IMR-90 (cell line): ENCODE measurements around the gene ATP5ME. TPM values are rescaled to one million over a fixed set of nuclear protein-coding genes. Genes with fewer than 3 reads are reported as not detected.

ENCODE experiments used
- ATAC-seq: fragments of 200-7000 bp; cut with Tn5 transposase; 2 replicates; pipeline ENCODE4 v1.9.1; 2020; ENCODE audit warnings: low read depth, mild to moderate bottlenecking, moderate library complexity
- BruUV-seq: library from RNA; stranded (reverse); fragments of 400-500 nt; replicated peaks from 2 replicates; lab custom pipeline; 2021; lab: Mats Ljungman, UMichigan
- CTCF ChIA-PET: fragments of 300-600 bp; formaldehyde crosslinking; extraction: SDS; loops from one replicate; lab custom pipeline; 2021; ENCODE audit warnings: antibody characterized with exemption; lab: Yijun Ruan, JAX
- POLR2A ChIA-PET: fragments of 300-600 bp; sonication (Branson Sonifier 250); formaldehyde crosslinking; loops from one replicate; lab custom pipeline; 2022; ENCODE audit warnings: antibody characterized with exemption; ENCODE audit not compliant: unreplicated experiment; lab: Charles Lee
- DNase-seq: peaks from one replicate; pipeline ENCODE4 v3.0.0; 2013
- H2AFZ ChIP-seq: replicated peaks from 2 replicates; pipeline ENCODE3; 2013; ENCODE audit warnings: low read length, mild to moderate bottlenecking; ENCODE audit not compliant: poor library complexity
- H2AK5ac ChIP-seq: 2 replicates; pipeline ENCODE4 v1.6.1; 2013; ENCODE audit warnings: low read depth, low read length, inconsistent platforms
- H2AK9ac ChIP-seq: replicated peaks from 2 replicates; pipeline ENCODE3; 2013; ENCODE audit warnings: mild to moderate bottlenecking, low read depth, low read length, moderate library complexity; ENCODE audit not compliant: poor library complexity
- H2BK120ac ChIP-seq: 2 replicates; pipeline ENCODE4 v1.6.1; 2013; ENCODE audit warnings: low read depth, low read length, inconsistent platforms
- H2BK15ac ChIP-seq: 3 replicates; pipeline ENCODE4 v1.6.1; 2013; ENCODE audit warnings: low read depth, low read length, inconsistent platforms
- H2BK20ac ChIP-seq: 2 replicates; pipeline ENCODE4 v1.6.1; 2013; ENCODE audit warnings: low read depth, mild to moderate bottlenecking, inconsistent platforms, low read length, moderate library complexity
- H2BK5ac ChIP-seq: 2 replicates; pipeline ENCODE4 v1.6.1; 2013; ENCODE audit warnings: mild to moderate bottlenecking, low read depth, low read length, inconsistent platforms; ENCODE audit not compliant: poor library complexity, severe bottlenecking
- H3K14ac ChIP-seq: replicated peaks from 2 replicates; pipeline ENCODE4 v1.6.1; 2013; ENCODE audit warnings: low read depth, low read length, inconsistent platforms
- H3K18ac ChIP-seq: 2 replicates; pipeline ENCODE4 v1.6.1; 2013; ENCODE audit warnings: low read depth, low read length, control low read depth
- H3K23ac ChIP-seq: 2 replicates; pipeline ENCODE4 v1.6.1; 2013; ENCODE audit warnings: low read depth, low read length, inconsistent platforms
- H3K27ac ChIP-seq: 2 replicates; pipeline ENCODE4 v1.5.1; 2013; ENCODE audit warnings: mild to moderate bottlenecking, control low read depth, low read length; ENCODE audit not compliant: insufficient read depth
- H3K27me3 ChIP-seq: 2 replicates; pipeline ENCODE4 v1.6.1; 2013; ENCODE audit warnings: low read length; ENCODE audit not compliant: control insufficient read depth, insufficient read depth
- H3K36me3 ChIP-seq: 2 replicates; pipeline ENCODE4 v1.6.1; 2013; ENCODE audit warnings: low read length, mixed read lengths; ENCODE audit not compliant: control insufficient read depth, insufficient read depth
- H3K4ac ChIP-seq: 2 replicates; pipeline ENCODE4 v1.6.1; 2013; ENCODE audit warnings: low read depth, low read length, inconsistent platforms
- H3K4me1 ChIP-seq: 2 replicates; pipeline ENCODE4 v1.6.1; 2013; ENCODE audit warnings: low read length, mixed read lengths; ENCODE audit not compliant: control insufficient read depth, insufficient read depth
- H3K4me2 ChIP-seq: 2 replicates; pipeline ENCODE4 v1.6.1; 2013; ENCODE audit warnings: low read depth, mild to moderate bottlenecking, control low read depth, low read length, moderate library complexity
- H3K4me3 ChIP-seq: 2 replicates; pipeline ENCODE4 v1.5.1; 2013; ENCODE audit warnings: low read depth, mild to moderate bottlenecking, control low read depth, low read length, moderate library complexity; ENCODE audit not compliant: insufficient read depth
- H3K56ac ChIP-seq: 2 replicates; pipeline ENCODE4 v1.6.1; 2013; ENCODE audit warnings: low read length, inconsistent platforms; ENCODE audit not compliant: insufficient read depth; ENCODE audit errors: extremely low read depth
- H3K79me1 ChIP-seq, 2 experiments: 2 replicates each; pipeline ENCODE4 v1.6.1; 2013; ENCODE audit warnings: low read length in 2 of 2, inconsistent platforms in 1 of 2, low read depth in 1 of 2
- H3K9ac ChIP-seq: 2 replicates; pipeline ENCODE4 v1.6.1; 2013; ENCODE audit warnings: low read depth, low read length, control low read depth
- H3K9me1 ChIP-seq: 2 replicates; pipeline ENCODE4 v1.6.1; 2013; ENCODE audit warnings: low read length, inconsistent platforms; ENCODE audit not compliant: insufficient read depth
- H3K9me3 ChIP-seq: 2 replicates; pipeline ENCODE4 v1.6.1; 2013; ENCODE audit warnings: low read length; ENCODE audit not compliant: control insufficient read depth, insufficient read depth
- H4K20me1 ChIP-seq: 2 replicates; pipeline ENCODE4 v1.6.1; 2013; ENCODE audit warnings: low read length, inconsistent platforms; ENCODE audit not compliant: insufficient read depth
- H4K5ac ChIP-seq: 2 replicates; pipeline ENCODE4 v1.6.1; 2013; ENCODE audit warnings: mild to moderate bottlenecking, low read depth, low read length, control low read depth
- H4K8ac ChIP-seq, 2 experiments: 2 replicates each; pipeline ENCODE4 v1.6.1; 2013; ENCODE audit warnings: low read depth in 2 of 2, low read length in 2 of 2, control low read depth in 1 of 2, inconsistent platforms in 1 of 2
- H4K91ac ChIP-seq: 2 replicates; pipeline ENCODE4 v1.6.1; 2013; ENCODE audit warnings: low read depth, low read length, inconsistent platforms; ENCODE audit not compliant: insufficient read depth
- MAFK ChIP-seq: IDR thresholded peaks from 2 replicates; pipeline ENCODE4 v1.6.1; 2012; ENCODE audit warnings: low read depth, low read length, improper control_type of control experiment
- MAZ ChIP-seq: IDR thresholded peaks from 2 replicates; pipeline ENCODE4 v1.6.1; 2012; ENCODE audit warnings: low read depth, mild to moderate bottlenecking, low read length, improper control_type of control experiment, moderate library complexity, borderline replicate concordance
- SMC3 ChIP-seq: fragments of 150-350 bp; IDR thresholded peaks from 2 replicates; pipeline ENCODE4 v1.6.1; 2016; ENCODE audit warnings: low read depth, mild to moderate bottlenecking, antibody characterized with exemption, low read length, moderate library complexity
- WGBS, 2 experiments: methylation state at CpG; one replicate each; pipeline versions ENCODE4 v1.1.5 to v1.1.7; 2013; ENCODE audit warnings: missing lambda C conversion rate in 2 of 2; ENCODE audit not compliant: insufficient read length in 1 of 2; ENCODE audit errors: extremely low coverage in 2 of 2; 5-methylcytosine and 5-hydroxymethylcytosine counted together
- dilution Hi-C: fragments of 300-500 bp; cut with HindIII; formaldehyde crosslinking; loops from one replicate; pipeline ENCODE4 v1.14.3; 2018; ENCODE audit warnings: low sequenced_read_pairs; ENCODE audit not compliant: unreplicated experiment
- in situ Hi-C: fragments of 300-500 bp; cut with MboI; formaldehyde crosslinking; loops from 3 replicates; pipeline ENCODE4 v1.14.3; 2019; ENCODE audit warnings: low sequenced_read_pairs, inconsistent platforms, mixed read lengths
- intact Hi-C: fragments of 100-400 bp; cut with micrococcal nuclease; formaldehyde crosslinking; loops from 2 replicates; pipeline ENCODE4 v1.10.0; 2022
- polyA plus RNA-seq, 3 experiments: library from polyadenylated mRNA; depleted of rRNA; stranded (reverse); fragments of >200 nt; gene quantifications; 2 replicates each; pipeline ENCODE4 v1.2.3, GENCODE V29; 2012; ENCODE audit warnings: low replicate concordance in 1 of 3
- total RNA-seq: library from RNA; depleted of rRNA; stranded (reverse); fragments of >200 nt; gene quantifications from 2 replicates; pipeline ENCODE4 v1.2.3, GENCODE V29; 2012

ATP5ME gene
- total and polyA plus RNA-seq, 2 of the 4 experiments (the other 2 are of a cell fraction), result 39.3 to 603 TPM

- no peak overlapping the region for H3K14ac ChIP-seq
- H4K8ac ChIP-seq, result no peak overlapping the region
- H2AK9ac ChIP-seq, result no peak overlapping the region
- intact Hi-C loops, result no loop called here
- H4K91ac ChIP-seq, result no peak overlapping the region
- ATAC-seq (no peak), DNase-seq (no peak)
- no TSS peak for BruUV-seq
- no peak overlapping the region for H2AK5ac ChIP-seq
- WGBS, 2 experiments, result no CpG with 5 or more reads among the region's 3 CpGs
- H2AFZ ChIP-seq, result no peak overlapping the region
- H3K23ac ChIP-seq, result no peak overlapping the region
- no peak overlapping the region for H3K9ac ChIP-seq
- H3K79me1 ChIP-seq, result no peaks in the 10 kb centered on the region
- TF ChIP-seq SMC3 (no peak), MAZ (no peak), MAFK (no peak)
- H3K9me1 ChIP-seq, result no peaks in the 10 kb centered on the region
- H3K27me3 ChIP-seq, result peaks cover 4% of the 10 kb centered on the region; the same call in 1 of the 2 replicates
- dilution Hi-C loops, result no loop called here
- H3K4me3 ChIP-seq, result no peak overlapping the region
- peaks cover 16% of the 10 kb centered on the region for H3K9me3 ChIP-seq
- no peak overlapping the region for H3K56ac ChIP-seq
- in situ Hi-C loops, result no loop called here
- H3K4ac ChIP-seq, result no peak overlapping the region
- H3K18ac ChIP-seq, result no peak overlapping the region
- H2BK15ac ChIP-seq, result no peak overlapping the region
- no peak overlapping the region for H2BK120ac ChIP-seq
- POLR2A ChIA-PET, result no interaction called here
- no peak overlapping the region for H3K4me2 ChIP-seq
- H2BK20ac ChIP-seq, result no peak overlapping the region
- no peak overlapping the region for H2BK5ac ChIP-seq
- no peaks in the 10 kb centered on the region for H3K4me1 ChIP-seq
- H4K5ac ChIP-seq, result no peak overlapping the region
- CTCF ChIA-PET, result no interaction called here
- H3K36me3 ChIP-seq, result no peaks in the 10 kb centered on the region
- H3K27ac ChIP-seq, result no peak overlapping the region
- H4K20me1 ChIP-seq, result no peaks in the 10 kb centered on the region
Measured at GRCh38 chr4:661231-661630, 12.8 kb downstream of the ATP5ME start.
